ENCODE data around the gene SYNGR4. TPM values are rescaled to one million over a fixed set of nuclear protein-coding genes. Genes with fewer than 3 reads are reported as not detected.

SYNGR4 gene
- total and polyA plus RNA-seq, 2 donors (not counting 1 experiment from before 2014, with no cell fraction given) = not detected

- H3K4me1 ChIP-seq (ENCODE audit: control insufficient read depth in 2 of 2, insufficient read depth in 2 of 2, low read length in 2 of 2) = peaks cover 9 to 14% of the 10 kb centered on the region in 2 donors
- DNase-seq = no peak
- H3K79me2 ChIP-seq (ENCODE audit: control insufficient read depth, insufficient read depth, low read length) = peaks cover 9% of the 10 kb centered on the region
- H3K27ac Mint-ChIP-seq = no peak overlapping the region
- no peaks in the 10 kb centered on the region for H3K9me3 ChIP-seq (ENCODE audit: control extremely low read depth in 1 of 3, control insufficient read depth in 2 of 3, insufficient read depth in 1 of 3, low read length in 2 of 3)
- no peaks in the 10 kb centered on the region for H4K20me1 ChIP-seq (ENCODE audit: control insufficient read depth, insufficient read depth, low read length, poor library complexity, severe bottlenecking)
- no peak for ATAC-seq (ENCODE audit: low read depth)
- H3K27me3 Mint-ChIP-seq = no peaks in the 10 kb centered on the region
- no peak overlapping the region for H3K4me3 ChIP-seq (ENCODE audit: control extremely low read depth in 1 of 5, extremely low read depth in 1 of 5, insufficient read depth in 1 of 5, low read depth in 2 of 5, low read length in 4 of 5)
- no peaks in the 10 kb centered on the region for H3K27me3 ChIP-seq (replicated peaks in 1 of 4; ENCODE audit: control extremely low read depth in 1 of 4, control insufficient read depth in 3 of 4, insufficient read depth in 4 of 4, low read length in 3 of 4)
- CTCF ChIA-PET = interaction anchor here (0.7 kb wide), 2 partner anchors 13 to 296 kb away, joined by 3 to 4 read pairs; no protein-coding TSS in a partner anchor
- TF ChIP-seq EZH2 (IDR thresholded peaks at IDR 0.05; ENCODE audit: borderline replicate concordance, insufficient read depth, low read depth, low read length, poor library complexity, severe bottlenecking) = no peak
- H3K9me3 Mint-ChIP-seq (ENCODE audit: insufficient read depth) = no peaks in the 10 kb centered on the region
- H3K9ac ChIP-seq (ENCODE audit: low read length) = no peak overlapping the region
- no peak overlapping the region for H2AFZ ChIP-seq (ENCODE audit: insufficient read depth, low read depth, low read length, poor library complexity, severe bottlenecking)
- H3K36me3 ChIP-seq (replicated peaks in 1 of 2; ENCODE audit: control extremely low read depth in 1 of 2, control insufficient read depth in 1 of 2, extremely low read depth in 1 of 2, insufficient read depth in 2 of 2, low read length in 1 of 2) = peaks cover 1 to 43% of the 10 kb centered on the region in 2 experiments
- peaks cover 5% of the 10 kb centered on the region for H3K4me1 Mint-ChIP-seq
- POLR2A ChIA-PET = interaction anchor here (0.7 kb wide), 2 partner anchors 15 to 24 kb away, joined by 7 read pairs; no protein-coding TSS in a partner anchor
- 100% methylated on average over 1 of the region's 3 CpGs for WGBS (ENCODE audit: insufficient coverage)
- H3K27ac ChIP-seq (ENCODE audit: low read length in 2 of 2) = no peak overlapping the region
- intact Hi-C loops (cut with micrococcal nuclease) = no loop called here
- H3K4me3 Mint-ChIP-seq = no peak overlapping the region
- no peak overlapping the region for H3K4me2 ChIP-seq (replicated peaks; ENCODE audit: low read depth, low read length, poor library complexity, severe bottlenecking)
These were observed 22.8 kb downstream of the SYNGR4 start for GRCh38 chr19:48386981-48387380.

GRCh38 chr19:48390188-48391099 lies 26.3 kb downstream of the SYNGR4 start:
- peaks cover 23% of the 10 kb centered on the region for H3K4me1 Mint-ChIP-seq
- POLR2A ChIA-PET = interaction anchor here (0.6 to 1.4 kb wide), 4 partner anchors 27 to 79 kb away, joined by 3 to 12 read pairs (median 4); partner anchors contain the start of genes SYNGR4 and TMEM143
- H3K9ac ChIP-seq (ENCODE audit: low read length) = peak overlapping the region; percentile 90

More at GRCh38 chr19:48390188-48391099, 26.3 kb downstream of the SYNGR4 start:
- Histone ChIP-seq H3K79me2 (ENCODE audit: control insufficient read depth, insufficient read depth, low read length) (peaks cover 18% of the 10 kb centered on the region), H3K27me3 (replicated peaks in 1 of 4; ENCODE audit: control extremely low read depth in 1 of 4, control insufficient read depth in 3 of 4, insufficient read depth in 4 of 4, low read length in 3 of 4) (peaks cover 0 to 30% (median 16%) of the 10 kb centered on the region in 4 experiments), H3K27ac (ENCODE audit: low read length in 2 of 2) (peak overlapping the region; percentile 79 to 80), H3K9me3 (ENCODE audit: control extremely low read depth in 1 of 3, control insufficient read depth in 2 of 3, insufficient read depth in 1 of 3, low read length in 2 of 3) (peaks cover 0 to 14% (median 0%) of the 10 kb centered on the region in 3 donors), H3K4me1 (ENCODE audit: control insufficient read depth in 2 of 2, insufficient read depth in 2 of 2, low read length in 2 of 2) (peaks cover 31 to 39% of the 10 kb centered on the region in 2 donors), H3K4me3 (ENCODE audit: control extremely low read depth in 1 of 5, extremely low read depth in 1 of 5, insufficient read depth in 1 of 5, low read depth in 2 of 5, low read length in 4 of 5) (peak overlapping the region; percentile 71 to 93 (median 85)), H3K36me3 (replicated peaks in 1 of 2; ENCODE audit: control extremely low read depth in 1 of 2, control insufficient read depth in 1 of 2, extremely low read depth in 1 of 2, insufficient read depth in 2 of 2, low read length in 1 of 2) (peaks cover 0 to 31% of the 10 kb centered on the region in 2 experiments), H4K20me1 (ENCODE audit: control insufficient read depth, insufficient read depth, low read length, poor library complexity, severe bottlenecking) (no peaks in the 10 kb centered on the region), H2AFZ (ENCODE audit: insufficient read depth, low read depth, low read length, poor library complexity, severe bottlenecking) (peak overlapping the region; percentile 81), H3K4me2 (replicated peaks; ENCODE audit: low read depth, low read length, poor library complexity, severe bottlenecking) (peak overlapping the region; percentile 93)
- WGBS (ENCODE audit: insufficient coverage) = 2% methylated on average over 16 of the region's 24 CpGs
- H3K27ac Mint-ChIP-seq = peak overlapping the region; percentile 92
- DNase-seq (peak; percentile 83), ATAC-seq (ENCODE audit: low read depth) (peak; percentile 60)
- peaks cover 18% of the 10 kb centered on the region for H3K27me3 Mint-ChIP-seq
- intact Hi-C loops (cut with micrococcal nuclease) = loop anchor here (1.0 to 10.0 kb wide), 8 partner anchors 9 to 218 kb away; partner anchors contain the start of genes CYTH2, GRWD1 and SYNGR4
- TF ChIP-seq CTCF (IDR thresholded peaks at IDR 0.05) (peak; percentile 44), EZH2 (IDR thresholded peaks at IDR 0.05; ENCODE audit: borderline replicate concordance, insufficient read depth, low read depth, low read length, poor library complexity, severe bottlenecking) (no peak)
- H3K9me3 Mint-ChIP-seq (ENCODE audit: insufficient read depth) = no peaks in the 10 kb centered on the region
- peak overlapping the region; percentile 95 for H3K4me3 Mint-ChIP-seq
- CTCF ChIA-PET = interaction anchor here (0.9 to 2.2 kb wide), 21 partner anchors 9 to 218 kb away, joined by 3 to 21 read pairs (median 5); partner anchors contain the start of genes SYNGR4 and TMEM143
